Prostate gland (tissue), 2 donors: ENCODE measurements around the gene RFNG.

Experiments used
- POLR2AphosphoS5 ChIP-seq: sonication (generic); formaldehyde crosslinking; IDR thresholded peaks from one replicate; pipeline ENCODE4 v1.6.1; 2017; ENCODE audit warnings: antibody characterized with exemption
- TF ChIP-seq, protein P1 (sequence below), 4 experiments: fragments of 200-600 bp in 2 of 4; fragments of 450-650 bp in 2 of 4; sonication (generic) in 2 of 4; IDR thresholded peaks; 1 replicate in 3 of 4; 2 replicates in 1 of 4; pipeline ENCODE4 v1.5.1; 2016 to 2019; ENCODE audit warnings: antibody characterized with exemption in 4 of 4, mild to moderate bottlenecking in 2 of 4, moderate library complexity in 2 of 4

DNA sequence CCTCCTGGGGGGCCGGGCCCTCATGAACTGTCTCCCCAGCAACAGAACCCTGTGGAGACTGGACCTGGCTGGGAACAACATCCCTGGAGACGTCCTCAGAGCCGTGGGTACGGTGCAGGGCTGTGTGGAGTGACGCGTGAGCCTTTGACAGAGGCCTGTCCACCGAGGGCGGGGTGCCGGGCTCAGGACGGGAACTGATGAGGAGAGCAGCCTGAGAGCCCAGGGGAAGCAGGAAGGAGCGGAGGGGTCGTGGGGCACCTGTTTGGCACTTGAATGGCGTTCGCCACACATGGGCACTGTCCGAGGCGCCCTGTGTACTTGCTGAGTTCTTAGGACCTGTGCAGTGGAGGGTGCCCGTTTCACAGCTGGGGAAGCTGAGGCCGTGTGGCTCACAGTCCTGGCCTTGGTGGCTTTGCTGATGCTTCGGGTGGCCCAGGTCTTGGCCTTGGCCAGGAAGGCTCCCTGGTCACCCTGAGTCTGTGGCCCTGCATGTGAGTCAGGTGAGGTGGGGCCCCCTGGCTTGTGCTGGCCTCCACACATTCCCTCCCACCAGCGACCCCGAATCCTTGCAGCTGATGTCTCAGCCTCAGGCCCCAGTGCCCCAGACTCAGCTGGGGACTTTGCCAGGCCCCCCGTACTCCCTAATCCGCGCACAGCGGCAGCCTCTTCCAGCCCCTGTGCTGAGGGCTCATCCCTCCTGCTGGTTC lies 26.1 kb downstream of the RFNG start:
- no peak for TF ChIP-seq POLR2AphosphoS5
- TF ChIP-seq, protein P1, sequence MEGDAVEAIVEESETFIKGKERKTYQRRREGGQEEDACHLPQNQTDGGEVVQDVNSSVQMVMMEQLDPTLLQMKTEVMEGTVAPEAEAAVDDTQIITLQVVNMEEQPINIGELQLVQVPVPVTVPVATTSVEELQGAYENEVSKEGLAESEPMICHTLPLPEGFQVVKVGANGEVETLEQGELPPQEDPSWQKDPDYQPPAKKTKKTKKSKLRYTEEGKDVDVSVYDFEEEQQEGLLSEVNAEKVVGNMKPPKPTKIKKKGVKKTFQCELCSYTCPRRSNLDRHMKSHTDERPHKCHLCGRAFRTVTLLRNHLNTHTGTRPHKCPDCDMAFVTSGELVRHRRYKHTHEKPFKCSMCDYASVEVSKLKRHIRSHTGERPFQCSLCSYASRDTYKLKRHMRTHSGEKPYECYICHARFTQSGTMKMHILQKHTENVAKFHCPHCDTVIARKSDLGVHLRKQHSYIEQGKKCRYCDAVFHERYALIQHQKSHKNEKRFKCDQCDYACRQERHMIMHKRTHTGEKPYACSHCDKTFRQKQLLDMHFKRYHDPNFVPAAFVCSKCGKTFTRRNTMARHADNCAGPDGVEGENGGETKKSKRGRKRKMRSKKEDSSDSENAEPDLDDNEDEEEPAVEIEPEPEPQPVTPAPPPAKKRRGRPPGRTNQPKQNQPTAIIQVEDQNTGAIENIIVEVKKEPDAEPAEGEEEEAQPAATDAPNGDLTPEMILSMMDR (IDR thresholded peaks at IDR 0.05): no peak
